AG10803 (cell line): Measurements from ENCODE around the gene IL17F.
"Not testable (repeated sequence)": the region's sequence is repeated elsewhere in the genome, so short reads cannot be mapped to it uniquely, and the experiment has no call there.

ENCODE experiments used
- DNase-seq: peaks from one replicate; pipeline ENCODE4 v3.0.0; 2010; ENCODE audit warnings: low read depth
- H3K4me3 ChIP-seq: 2 replicates; pipeline ENCODE4 v1.5.1; 2011; ENCODE audit warnings: mild to moderate bottlenecking, low read length, control low read depth
- TF ChIP-seq, protein P1 (sequence below): conservative IDR thresholded peaks from 2 replicates; pipeline ENCODE4 v1.5.1; 2011; ENCODE audit warnings: mild to moderate bottlenecking, low read length, control low read depth, inconsistent platforms

Gene IL17F

GRCh38 chr6:52213127-52213526 is 31.2 kb downstream of the IL17F start:
- no peak overlapping the region for H3K4me3 ChIP-seq
- TF ChIP-seq, protein P1, sequence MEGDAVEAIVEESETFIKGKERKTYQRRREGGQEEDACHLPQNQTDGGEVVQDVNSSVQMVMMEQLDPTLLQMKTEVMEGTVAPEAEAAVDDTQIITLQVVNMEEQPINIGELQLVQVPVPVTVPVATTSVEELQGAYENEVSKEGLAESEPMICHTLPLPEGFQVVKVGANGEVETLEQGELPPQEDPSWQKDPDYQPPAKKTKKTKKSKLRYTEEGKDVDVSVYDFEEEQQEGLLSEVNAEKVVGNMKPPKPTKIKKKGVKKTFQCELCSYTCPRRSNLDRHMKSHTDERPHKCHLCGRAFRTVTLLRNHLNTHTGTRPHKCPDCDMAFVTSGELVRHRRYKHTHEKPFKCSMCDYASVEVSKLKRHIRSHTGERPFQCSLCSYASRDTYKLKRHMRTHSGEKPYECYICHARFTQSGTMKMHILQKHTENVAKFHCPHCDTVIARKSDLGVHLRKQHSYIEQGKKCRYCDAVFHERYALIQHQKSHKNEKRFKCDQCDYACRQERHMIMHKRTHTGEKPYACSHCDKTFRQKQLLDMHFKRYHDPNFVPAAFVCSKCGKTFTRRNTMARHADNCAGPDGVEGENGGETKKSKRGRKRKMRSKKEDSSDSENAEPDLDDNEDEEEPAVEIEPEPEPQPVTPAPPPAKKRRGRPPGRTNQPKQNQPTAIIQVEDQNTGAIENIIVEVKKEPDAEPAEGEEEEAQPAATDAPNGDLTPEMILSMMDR = no peak
- DNase-seq = no peak

DNA sequence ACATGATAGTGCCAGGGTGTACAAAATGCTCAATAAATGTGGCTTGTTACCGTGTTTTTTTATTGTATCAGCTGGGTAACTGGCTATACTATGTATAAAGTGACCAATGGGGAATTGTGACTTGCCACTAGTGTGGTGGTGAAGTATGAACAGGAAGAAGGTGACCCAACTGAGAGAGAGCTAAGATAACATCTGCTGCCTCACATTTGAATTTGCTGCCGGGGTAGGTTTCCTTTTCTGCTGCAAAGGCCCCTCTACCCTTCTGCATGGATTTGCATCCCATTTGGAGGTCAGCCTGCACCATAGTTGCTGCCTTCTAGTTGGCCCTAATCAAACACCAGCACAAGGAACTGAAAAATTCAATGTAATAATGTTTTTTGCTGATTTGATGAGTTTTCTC is 34.1 kb downstream of the IL17F start:
- no peak for DNase-seq
- TF ChIP-seq, protein P1 = no peak
- H3K4me3 ChIP-seq = no peak overlapping the region

DNA sequence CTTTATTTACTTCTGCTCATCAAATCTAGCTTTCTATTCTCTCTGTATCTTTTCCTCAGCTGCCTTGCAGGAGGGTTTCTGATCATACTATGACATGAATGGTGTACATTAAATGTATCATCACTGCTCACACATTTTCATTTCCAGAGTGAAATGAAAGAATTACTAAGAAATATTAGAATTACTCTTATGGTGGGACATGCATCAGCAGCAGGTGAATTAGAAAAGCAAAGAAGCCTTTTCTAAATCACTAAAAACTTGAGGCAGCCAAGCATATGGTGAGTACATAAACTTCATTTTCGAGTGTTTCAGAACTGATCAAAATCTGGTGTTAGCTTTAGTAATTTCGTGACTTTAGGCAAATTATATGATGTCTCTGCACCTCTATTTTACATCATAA is 34.5 kb downstream of the IL17F start:
- TF ChIP-seq, protein P1 = no peak
- H3K4me3 ChIP-seq = no peak overlapping the region
- no peak for DNase-seq

DNA sequence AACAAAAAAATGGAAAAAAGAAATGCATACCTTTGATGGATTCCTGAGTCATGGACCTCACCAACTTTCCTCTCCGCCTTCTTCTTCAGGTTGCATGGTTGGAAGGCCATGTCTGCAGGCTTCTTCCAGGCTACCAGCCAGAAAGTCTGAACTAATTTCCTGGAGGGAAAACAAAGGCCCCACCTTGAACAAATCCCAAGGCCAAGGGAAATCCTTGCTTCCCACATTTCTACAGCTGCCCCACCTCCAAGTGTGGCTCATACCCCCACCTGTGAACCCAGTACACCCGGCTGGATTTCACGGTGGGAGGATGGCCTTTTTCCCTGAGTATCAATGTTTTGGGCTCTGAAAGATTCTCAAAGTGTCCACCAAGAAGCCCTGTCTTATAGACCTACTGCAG is 35.7 kb downstream of the IL17F start:
- no peak overlapping the region for H3K4me3 ChIP-seq
- no peak for DNase-seq
- TF ChIP-seq, protein P1 = no peak

- DNase-seq = no peak
- TF ChIP-seq, protein P1 = no peak
- H3K4me3 ChIP-seq = no peak overlapping the region
Observed at GRCh38 chr6:52207066-52207465, 37.2 kb downstream of the IL17F start.

DNA sequence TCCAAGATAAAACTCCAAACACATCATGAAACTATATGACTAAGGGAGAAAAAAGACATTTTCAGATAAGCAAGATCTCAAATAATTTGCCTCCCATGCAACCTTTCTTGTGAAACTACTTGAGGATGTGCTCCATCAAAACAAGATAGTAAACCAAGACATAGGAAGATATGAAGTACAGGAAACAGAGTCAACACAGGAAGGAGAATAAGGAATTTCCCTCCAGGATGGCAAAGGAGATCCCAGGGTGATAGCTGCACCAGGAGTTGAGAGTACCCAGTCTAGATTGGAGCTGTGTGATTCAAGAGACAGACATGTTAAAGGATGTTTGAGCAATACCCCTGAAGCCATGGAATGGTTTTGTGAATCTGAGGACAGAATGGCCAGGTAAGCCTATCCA is 42.8 kb downstream of the IL17F start:
- no peak for DNase-seq
- H3K4me3 ChIP-seq = no peak overlapping the region
- TF ChIP-seq, protein P1 = no peak

GRCh38 chr6:52201046-52201445 is 43.3 kb downstream of the IL17F start:
- DNase-seq = no peak
- TF ChIP-seq, protein P1 = no peak
- no peak overlapping the region for H3K4me3 ChIP-seq

GRCh38 chr6:52200088-52200487 is 44.2 kb downstream of the IL17F start:
- DNase-seq, H3K4me3 ChIP-seq: not testable (repeated sequence)
